Panc1 (cell line): Measurements from ENCODE around the gene ENTPD6.

Source experiments
- CTCF ChIP-seq: fragments of 450-650 bp; IDR thresholded peaks from 2 replicates; pipeline ENCODE4 v1.5.1; 2017; ENCODE audit warnings: mild to moderate bottlenecking
- POLR2AphosphoS5 ChIP-seq: IDR thresholded peaks from 2 replicates; pipeline ENCODE4 v1.6.1; 2012; ENCODE audit warnings: mild to moderate bottlenecking, low read depth, low read length, moderate library complexity
- REST ChIP-seq, 2 experiments: IDR thresholded peaks; 2 replicates each; pipeline ENCODE4 v1.6.1; 2011 to 2012; ENCODE audit warnings: low read depth in 2 of 2, control low read depth in 1 of 2, low read length in 1 of 2, mild to moderate bottlenecking in 1 of 2, moderate library complexity in 1 of 2; ENCODE audit not compliant: insufficient read depth in 1 of 2
- SIN3A ChIP-seq: IDR thresholded peaks from 2 replicates; pipeline ENCODE4 v1.6.1; 2012; ENCODE audit warnings: low read depth, mild to moderate bottlenecking, low read length, moderate library complexity, borderline replicate concordance; ENCODE audit not compliant: insufficient read depth
- TCF7L2 ChIP-seq: IDR thresholded peaks from 2 replicates; pipeline ENCODE4 v1.6.1; 2011; ENCODE audit warnings: mild to moderate bottlenecking, low read depth, low read length, inconsistent platforms

- TF ChIP-seq POLR2AphosphoS5 (no peak), CTCF (no peak), SIN3A (no peak), REST (IDR thresholded peaks at IDR 0.05; ENCODE audit: insufficient read depth in 1 of 2, low read depth in 2 of 2, low read length in 1 of 2) (no peak), TCF7L2 (no peak)
These were observed 61.6 kb downstream of the ENTPD6 start for GRCh38 chr20:25257130-25257529.
